ENCODE results near the gene C2CD2. TPM values are rescaled to one million over a fixed set of nuclear protein-coding genes. Genes with fewer than 3 reads are reported as not detected.

The C2CD2 gene
- total and polyA plus RNA-seq, 12 donors = 175 to 439 (median 284) TPM

DNA sequence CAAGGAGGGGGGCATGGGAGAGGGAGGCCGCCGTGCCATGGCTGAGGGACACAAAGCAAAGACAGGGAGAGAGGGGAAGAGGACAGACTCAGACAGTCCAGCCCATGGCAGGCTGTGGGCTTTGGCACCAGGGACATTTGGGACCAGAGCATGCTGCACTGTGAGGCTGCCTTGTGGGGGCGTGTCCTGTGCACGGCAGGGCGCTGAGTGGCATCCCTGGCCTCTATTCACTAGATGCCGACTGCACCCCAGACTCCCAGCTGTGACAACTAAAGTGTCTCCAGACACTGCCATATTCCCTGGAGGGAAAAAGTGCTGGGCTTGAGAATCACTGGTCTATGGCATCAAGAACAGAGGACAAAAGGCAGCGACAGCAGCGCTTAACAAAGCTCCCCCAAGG is 56.1 kb downstream of the C2CD2 start:
- no peaks in the 10 kb centered on the region for H3K9me3 ChIP-seq (replicated peaks in 1 of 3)

DNA sequence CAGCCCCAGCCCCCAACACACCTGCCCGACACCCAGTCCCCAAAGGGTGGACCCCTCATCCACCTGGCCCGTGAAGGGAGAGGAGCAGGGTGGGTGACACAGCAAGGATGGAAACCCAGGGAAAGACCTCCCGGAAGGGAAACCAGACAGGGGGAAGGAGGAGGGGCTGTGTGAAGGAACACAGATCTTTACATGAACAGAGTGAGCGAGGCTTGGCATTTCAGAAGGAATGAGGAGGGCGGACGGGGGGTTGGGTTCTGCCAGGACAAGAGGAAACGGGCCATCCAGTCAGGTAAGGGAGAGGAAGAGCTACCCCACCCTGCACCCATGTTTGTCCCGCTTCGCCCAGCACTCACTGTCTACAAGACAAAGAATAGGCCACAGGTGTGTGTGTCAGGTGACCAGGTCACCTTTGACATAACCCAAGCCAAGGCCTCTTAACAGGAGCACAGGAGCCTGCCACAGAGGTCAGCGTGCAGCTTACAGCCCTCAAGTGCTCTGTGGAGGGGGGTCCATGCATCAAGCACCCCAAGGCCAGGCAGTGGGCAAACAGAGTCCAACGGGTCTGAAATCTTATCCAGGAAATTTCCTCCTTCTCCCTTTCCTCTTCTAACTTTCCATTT is 56.7 kb downstream of the C2CD2 start:
- WGBS, 4 donors = 78 to 80% (median 80%) methylated on average over 9 to 11 of the region's 11 CpGs
- Histone ChIP-seq H3K4me3 (no peak overlapping the region), H3K36me3 (replicated peaks in 1 of 2) (peaks cover 0 to 91% of the 10 kb centered on the region in 2 donors), H3K27ac (peak overlapping the region in 3 of 5 donors; percentile 26 to 92 (median 70)), H3K9me3 (replicated peaks in 1 of 3) (no peaks in the 10 kb centered on the region), H3K27me3 (no peaks in the 10 kb centered on the region), H3K4me1 (replicated peaks in 1 of 2) (peaks cover 11 to 17% of the 10 kb centered on the region in 2 donors)
- intact Hi-C loops (cut with DNase I) = no loop called here
- TF ChIP-seq, protein P1, sequence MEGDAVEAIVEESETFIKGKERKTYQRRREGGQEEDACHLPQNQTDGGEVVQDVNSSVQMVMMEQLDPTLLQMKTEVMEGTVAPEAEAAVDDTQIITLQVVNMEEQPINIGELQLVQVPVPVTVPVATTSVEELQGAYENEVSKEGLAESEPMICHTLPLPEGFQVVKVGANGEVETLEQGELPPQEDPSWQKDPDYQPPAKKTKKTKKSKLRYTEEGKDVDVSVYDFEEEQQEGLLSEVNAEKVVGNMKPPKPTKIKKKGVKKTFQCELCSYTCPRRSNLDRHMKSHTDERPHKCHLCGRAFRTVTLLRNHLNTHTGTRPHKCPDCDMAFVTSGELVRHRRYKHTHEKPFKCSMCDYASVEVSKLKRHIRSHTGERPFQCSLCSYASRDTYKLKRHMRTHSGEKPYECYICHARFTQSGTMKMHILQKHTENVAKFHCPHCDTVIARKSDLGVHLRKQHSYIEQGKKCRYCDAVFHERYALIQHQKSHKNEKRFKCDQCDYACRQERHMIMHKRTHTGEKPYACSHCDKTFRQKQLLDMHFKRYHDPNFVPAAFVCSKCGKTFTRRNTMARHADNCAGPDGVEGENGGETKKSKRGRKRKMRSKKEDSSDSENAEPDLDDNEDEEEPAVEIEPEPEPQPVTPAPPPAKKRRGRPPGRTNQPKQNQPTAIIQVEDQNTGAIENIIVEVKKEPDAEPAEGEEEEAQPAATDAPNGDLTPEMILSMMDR (IDR thresholded peaks at IDR 0.05) = no peak
- TF ChIP-seq POLR2A (IDR thresholded peaks at IDR 0.05) = no peak
- DNase-seq = no peak

More for the DNA sequence above, 56.1 kb downstream of the C2CD2 start:
- TF ChIP-seq, protein P1 (IDR thresholded peaks at IDR 0.05) = no peak
- no peak for TF ChIP-seq POLR2A (IDR thresholded peaks at IDR 0.05)
- Histone ChIP-seq H3K36me3 (replicated peaks in 1 of 2) (peaks cover 0 to 89% of the 10 kb centered on the region in 2 donors), H3K4me3 (no peak overlapping the region), H3K27ac (peak overlapping the region in 3 of 5 donors; percentile 26 to 92 (median 70)), H3K4me1 (replicated peaks in 1 of 2) (peaks cover 11 to 22% of the 10 kb centered on the region in 2 donors), H3K27me3 (no peaks in the 10 kb centered on the region)
- intact Hi-C loops (cut with DNase I) = no loop called here
- WGBS, 4 donors = 77 to 86% (median 82%) methylated on average over 7 to 8 of the region's 8 CpGs
- DNase-seq = no peak

DNA sequence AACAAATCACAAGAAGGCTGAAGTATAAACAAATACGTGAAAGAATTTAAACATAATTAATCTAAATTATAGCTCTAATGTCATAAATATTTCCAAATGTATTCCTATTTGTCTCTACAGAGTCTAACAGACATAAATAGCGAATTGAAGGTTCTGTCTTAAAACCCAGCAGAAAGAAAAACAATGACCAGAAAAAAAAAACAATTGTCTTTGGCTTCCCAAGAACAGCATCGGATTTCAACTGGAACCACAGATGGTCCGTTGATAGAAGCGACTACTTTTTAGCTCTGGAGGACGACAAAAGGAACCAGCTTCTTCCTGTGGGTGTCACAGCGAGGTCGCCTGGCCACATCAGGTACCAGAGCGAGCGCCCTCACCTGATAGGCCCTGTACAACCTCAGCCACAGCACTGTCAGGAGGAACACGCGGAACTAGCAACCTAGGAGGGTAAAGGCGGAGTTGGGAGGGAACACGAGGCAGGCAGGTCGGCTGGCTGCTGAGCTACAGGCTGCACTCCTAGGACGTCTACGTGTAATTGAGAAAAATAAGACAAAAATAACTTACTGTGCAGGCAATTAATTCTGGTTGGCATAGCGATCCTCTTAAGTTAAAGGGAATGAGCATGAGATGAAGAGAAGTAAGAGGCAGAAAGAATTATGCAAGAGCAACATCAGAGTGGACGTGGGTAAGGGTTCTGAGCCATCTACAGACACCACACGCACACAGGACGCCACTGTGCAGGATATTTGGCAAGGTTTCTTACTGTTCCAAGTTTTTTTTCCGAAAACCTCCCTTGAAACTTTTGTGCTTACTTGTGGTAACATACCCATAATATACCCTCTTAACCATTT is 58.0 kb downstream of the C2CD2 start:
- no peaks in the 10 kb centered on the region for H3K9me3 ChIP-seq (replicated peaks in 1 of 3)
- no peak overlapping the region for H3K4me3 ChIP-seq
- no peak for DNase-seq
- peaks cover 0 to 93% of the 10 kb centered on the region in 2 donors for H3K36me3 ChIP-seq (replicated peaks in 1 of 2)
- intact Hi-C loops (cut with DNase I) = no loop called here
- TF ChIP-seq, protein P1 (IDR thresholded peaks at IDR 0.05) = no peak
- no peak for TF ChIP-seq POLR2A (IDR thresholded peaks at IDR 0.05)
- H3K27me3 ChIP-seq = no peaks in the 10 kb centered on the region
- peaks cover 3 to 7% of the 10 kb centered on the region in 2 donors for H3K4me1 ChIP-seq (replicated peaks in 1 of 2)
- H3K27ac ChIP-seq = peak overlapping the region in 3 of 5 donors; percentile 6 to 92 (median 67)
- 58 to 61% (median 61%) methylated on average over 22 of the region's 22 CpGs for WGBS, 4 donors

DNA sequence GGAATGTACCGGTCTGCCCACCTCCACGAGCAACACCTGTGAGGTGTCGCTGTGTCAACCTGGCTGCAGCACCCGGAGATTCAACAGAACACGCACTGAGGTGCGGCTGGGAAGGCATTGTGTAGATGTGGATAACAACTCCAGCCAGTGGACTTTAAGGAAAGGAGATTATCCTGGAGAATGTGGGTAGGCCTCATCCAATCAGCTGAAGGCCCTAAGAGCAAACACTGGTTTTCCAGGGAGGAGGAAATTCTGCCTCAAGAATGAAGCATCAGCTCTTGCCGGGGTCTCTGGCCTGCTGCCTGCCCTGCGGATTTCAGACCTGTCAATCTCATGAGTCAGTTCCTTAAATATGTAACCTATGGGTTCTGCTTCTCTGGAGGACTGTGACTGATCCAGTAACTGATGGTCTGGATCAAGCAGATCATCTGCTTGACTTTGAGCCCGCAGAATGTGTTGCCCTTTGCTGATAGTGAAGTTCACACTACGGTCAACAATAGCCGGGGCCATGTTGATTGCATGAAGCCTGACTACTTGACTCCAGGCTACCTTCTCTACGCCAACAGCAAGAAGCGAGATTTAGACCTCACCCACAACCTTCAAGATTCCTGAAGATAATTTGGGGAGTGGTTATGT is 58.8 kb downstream of the C2CD2 start:
- H3K36me3 ChIP-seq (replicated peaks in 1 of 2) = peaks cover 0 to 90% of the 10 kb centered on the region in 2 donors
- 66 to 76% (median 72%) methylated on average over 12 to 13 of the region's 13 CpGs for WGBS, 4 donors

More for the DNA sequence above, 58.8 kb downstream of the C2CD2 start:
- H3K9me3 ChIP-seq (replicated peaks in 1 of 3) = no peaks in the 10 kb centered on the region
- no peak for DNase-seq
- peak overlapping the region in 3 of 5 donors; percentile 6 to 92 (median 26) for H3K27ac ChIP-seq
- H3K27me3 ChIP-seq = no peaks in the 10 kb centered on the region
- H3K4me1 ChIP-seq (replicated peaks in 1 of 2) = no peaks in the 10 kb centered on the region
- intact Hi-C loops (cut with DNase I) = no loop called here
- no peak for TF ChIP-seq POLR2A (IDR thresholded peaks at IDR 0.05)
- TF ChIP-seq, protein P1 (IDR thresholded peaks at IDR 0.05) = no peak
- H3K4me3 ChIP-seq = no peak overlapping the region

Measured in adrenal gland (tissue), 12 donors.